ENCODE data around the gene C17orf75.
"Not testable (repeated sequence)": the region's sequence is repeated elsewhere in the genome, so short reads cannot be mapped to it uniquely, and the experiment has no call there.

The C17orf75 gene, protein sequence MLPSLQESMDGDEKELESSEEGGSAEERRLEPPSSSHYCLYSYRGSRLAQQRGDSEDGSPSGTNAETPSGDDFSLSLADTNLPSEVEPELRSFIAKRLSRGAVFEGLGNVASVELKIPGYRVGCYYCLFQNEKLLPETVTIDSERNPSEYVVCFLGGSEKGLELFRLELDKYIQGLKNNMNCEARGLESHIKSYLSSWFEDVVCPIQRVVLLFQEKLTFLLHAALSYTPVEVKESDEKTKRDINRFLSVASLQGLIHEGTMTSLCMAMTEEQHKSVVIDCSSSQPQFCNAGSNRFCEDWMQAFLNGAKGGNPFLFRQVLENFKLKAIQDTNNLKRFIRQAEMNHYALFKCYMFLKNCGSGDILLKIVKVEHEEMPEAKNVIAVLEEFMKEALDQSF

GRCh38 chr17:32341857-32342602 is at the start of gene C17orf75:
TSS of gene C17orf75 (minus strand) at chr17:32342173. CDS start at chr17:32342139, 34 bp downstream.
- peak; percentile 77 for DNase-seq

DNA sequence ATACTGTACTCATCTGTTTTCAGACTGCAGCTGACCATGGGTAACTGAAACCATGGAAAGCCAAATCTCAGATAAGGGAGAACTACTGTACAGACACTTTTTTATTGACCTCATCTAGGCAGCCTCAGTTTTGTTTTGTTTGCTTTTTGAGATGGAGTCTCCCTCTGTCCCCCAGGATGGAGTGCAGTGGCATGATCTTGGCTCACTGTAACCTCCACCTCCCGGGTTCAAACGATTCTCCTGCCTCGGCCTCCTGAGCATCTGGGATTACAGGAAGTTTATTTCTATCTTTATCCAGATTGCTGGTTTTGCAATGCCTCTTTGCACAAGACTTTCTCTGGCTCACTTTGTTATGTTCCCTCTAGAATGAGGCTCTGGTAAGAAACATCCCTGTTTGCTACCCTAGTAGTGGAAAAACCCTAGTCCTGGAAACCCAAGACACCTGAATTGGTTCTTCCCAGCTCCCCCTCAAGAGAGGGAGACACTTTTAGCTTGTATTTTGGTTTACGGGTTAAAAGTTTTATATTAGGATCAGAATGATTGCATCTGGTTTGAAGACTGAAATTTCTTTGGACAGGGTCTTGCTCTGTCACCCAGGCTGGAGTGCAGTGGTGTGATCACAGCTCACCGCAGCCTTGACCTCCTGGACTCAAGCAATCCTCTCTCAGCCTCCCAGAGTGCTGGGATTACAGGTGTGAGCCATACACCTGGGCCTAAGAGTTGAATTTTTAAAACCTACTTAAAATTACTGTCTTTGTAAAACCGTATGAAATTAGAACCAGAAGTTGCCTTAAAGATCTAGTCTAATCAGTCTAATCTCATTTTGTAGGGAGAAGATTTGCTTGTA is 46.9 kb upstream of the C17orf75 start:
- no peak for DNase-seq

DNA sequence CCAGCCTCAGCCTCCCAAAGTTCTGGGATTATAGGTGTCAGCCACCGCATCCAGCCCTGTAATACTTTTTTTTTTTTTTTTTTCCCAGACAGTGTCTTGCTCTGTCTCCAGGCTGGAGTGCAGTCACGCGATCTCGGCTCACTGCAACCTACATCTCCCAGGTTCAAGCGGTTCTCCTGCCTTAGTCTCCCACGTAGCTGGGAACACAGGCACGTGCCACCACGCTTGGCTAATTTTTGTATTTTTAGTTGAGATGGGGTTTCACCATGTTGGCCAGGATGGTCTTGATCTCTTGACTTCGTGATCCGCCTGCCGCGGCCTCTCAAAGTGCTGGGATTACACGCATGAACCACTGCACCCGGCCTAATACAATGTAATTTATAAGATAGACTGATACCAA is 46.2 kb upstream of the C17orf75 start:
- not testable (repeated sequence) for DNase-seq

- DNase-seq, result no peak
These were observed 44.9 kb upstream of the C17orf75 start for GRCh38 chr17:32386844-32387243.

DNA sequence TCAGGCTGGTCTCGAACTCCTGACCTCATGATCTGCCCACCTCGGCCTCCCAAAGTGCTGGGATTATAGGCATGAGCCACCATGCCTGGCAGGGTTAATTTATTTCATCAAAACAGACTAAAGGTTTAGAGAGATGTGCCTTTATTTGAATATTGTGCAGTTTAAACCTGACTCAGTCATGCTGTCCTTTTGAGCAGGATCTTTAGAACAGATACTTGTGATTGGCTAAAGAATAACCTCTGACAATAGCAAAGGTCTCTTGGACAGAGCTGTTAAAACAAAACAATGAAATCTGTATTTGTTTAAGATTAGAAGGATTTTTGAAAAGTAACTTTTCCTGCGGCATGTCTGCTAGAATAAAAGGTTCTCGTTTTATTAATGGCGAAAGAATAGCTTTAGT is 44.0 kb upstream of the C17orf75 start:
- no peak for DNase-seq

DNA sequence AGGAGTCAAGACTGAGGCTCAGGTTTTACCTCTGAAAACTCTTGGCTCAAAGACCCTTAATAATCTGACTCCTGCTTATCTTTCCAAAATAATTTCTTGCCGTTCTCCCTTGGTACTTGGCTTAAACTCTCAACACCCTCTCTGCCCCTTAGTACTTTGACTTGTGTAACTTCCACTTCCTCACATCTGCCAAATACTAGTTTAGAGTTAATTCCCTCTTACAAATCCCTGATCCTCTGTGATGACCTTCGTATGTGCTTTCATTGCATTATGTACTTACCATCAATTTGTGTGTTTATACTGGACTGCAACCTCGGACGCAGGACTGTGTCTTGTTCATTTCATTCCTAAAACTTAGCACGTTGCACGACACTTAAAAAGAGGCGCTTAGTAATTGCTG is 43.1 kb upstream of the C17orf75 start:
- DNase-seq, result no peak

DNA sequence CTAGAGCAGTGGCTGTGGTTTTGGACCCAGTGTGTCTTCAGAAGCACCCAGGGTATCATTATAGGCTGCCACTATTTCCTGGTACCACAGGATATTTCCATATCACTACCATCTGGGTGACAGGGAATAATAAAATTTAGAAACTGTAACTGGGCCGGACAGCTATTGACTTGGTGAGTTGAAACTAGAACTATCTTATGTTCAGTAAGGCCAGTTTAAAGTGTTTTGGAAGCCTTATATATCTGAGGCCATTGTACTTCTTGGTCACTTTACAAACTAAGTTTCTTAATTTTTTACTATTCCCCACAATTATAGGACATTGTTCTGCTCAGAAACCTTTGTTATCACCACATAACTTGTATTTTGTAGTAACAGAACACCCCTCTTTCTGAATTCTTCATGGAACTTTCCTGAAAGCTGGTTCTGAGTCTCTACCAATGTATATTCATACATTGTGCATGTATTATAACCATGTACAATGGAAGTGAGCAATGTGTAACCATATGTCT is 42.0 kb upstream of the C17orf75 start:
- DNase-seq, result no peak

DNA sequence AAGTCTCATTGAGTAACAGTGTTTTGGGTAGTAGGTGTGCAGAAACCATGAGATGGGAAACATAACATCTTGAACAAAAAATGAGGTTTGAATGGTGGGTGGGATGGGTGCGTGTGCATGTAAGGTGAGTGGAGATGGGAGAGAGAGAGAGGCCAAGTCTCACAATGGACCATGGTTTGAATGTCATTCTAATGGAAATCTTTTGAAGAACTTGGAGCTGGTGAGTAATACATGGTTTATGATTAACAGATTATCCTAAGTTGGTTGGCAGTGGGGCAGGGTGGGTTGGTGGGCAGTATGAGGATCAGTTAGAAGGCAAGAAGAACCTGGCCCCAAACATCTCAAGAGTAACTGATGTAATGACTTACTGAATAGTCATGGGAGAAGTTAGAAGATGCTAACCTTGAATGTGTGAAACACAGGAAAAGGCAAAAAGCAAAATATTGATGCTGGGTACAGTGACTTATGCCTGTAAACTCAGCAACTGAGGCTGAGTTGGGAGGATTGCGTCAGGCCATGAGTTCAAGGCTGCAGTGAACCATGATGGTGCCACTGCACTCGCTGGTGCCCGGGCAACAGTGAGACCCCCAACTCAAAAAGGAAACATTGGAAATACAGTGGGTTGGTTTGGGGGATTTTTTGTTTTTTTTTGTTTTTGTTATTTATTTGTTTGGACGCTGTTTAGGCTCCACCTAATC is 40.7 kb upstream of the C17orf75 start:
- no peak for DNase-seq

DNA sequence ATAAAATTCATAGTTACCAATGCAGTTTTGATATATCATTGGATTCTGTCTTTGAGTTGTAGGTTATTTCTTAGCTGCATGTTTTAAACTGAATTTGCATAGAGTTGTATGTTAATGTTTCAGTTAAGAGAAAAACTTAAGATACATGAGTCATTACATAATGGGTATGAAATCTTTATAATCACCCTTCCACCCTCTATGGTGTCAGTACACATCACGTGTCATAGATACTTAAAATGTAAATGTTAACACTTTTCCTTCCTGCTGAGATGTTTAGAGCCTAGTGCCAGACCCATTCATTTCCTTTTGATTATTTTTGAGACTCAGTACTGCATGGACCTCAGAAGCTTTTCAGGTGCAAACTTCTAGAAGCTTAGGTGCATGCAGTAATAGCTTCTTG is 28.5 kb upstream of the C17orf75 start:
- no peak for DNase-seq

GRCh38 chr17:32361270-32361669 is 19.3 kb upstream of the C17orf75 start:
- DNase-seq, result no peak

- no peak for DNase-seq
These were observed 15.6 kb upstream of the C17orf75 start for GRCh38 chr17:32357615-32358014.

GRCh38 chr17:32356750-32357149 is 14.8 kb upstream of the C17orf75 start:
- DNase-seq, result no peak

DNA sequence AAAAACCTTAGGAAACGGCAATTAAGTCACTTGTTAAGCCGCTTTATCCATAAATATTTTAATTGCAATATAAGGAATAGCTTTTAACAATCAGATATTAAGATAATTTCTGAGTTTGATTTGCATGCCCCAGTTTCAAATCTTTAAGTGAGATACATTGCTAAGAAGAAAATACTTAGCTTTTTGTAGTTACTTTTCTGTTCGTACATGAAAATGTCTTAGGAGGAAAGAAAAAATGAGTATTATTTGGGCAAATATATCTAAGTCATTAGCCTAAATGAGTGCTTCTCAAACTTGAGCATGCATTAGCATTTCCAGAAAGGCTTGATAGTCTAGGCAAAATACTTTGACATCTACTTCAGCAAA is 14.4 kb upstream of the C17orf75 start:
- no peak for DNase-seq

- DNase-seq, result no peak
These were observed 13.8 kb upstream of the C17orf75 start for GRCh38 chr17:32355649-32356377.

GRCh38 chr17:32352734-32353133 is 10.8 kb upstream of the C17orf75 start:
- not testable (repeated sequence) for DNase-seq

- DNase-seq, result no peak
These were observed 8.9 kb upstream of the C17orf75 start for GRCh38 chr17:32350666-32351418.

GRCh38 chr17:32349854-32350665 is 8.1 kb upstream of the C17orf75 start, which contains the start of gene ZNF207:
TSS of gene ZNF207 (plus strand) at chr17:32350157. CDS start at chr17:32350286, 129 bp downstream.
- DNase-seq, result peak; percentile 92

DNA sequence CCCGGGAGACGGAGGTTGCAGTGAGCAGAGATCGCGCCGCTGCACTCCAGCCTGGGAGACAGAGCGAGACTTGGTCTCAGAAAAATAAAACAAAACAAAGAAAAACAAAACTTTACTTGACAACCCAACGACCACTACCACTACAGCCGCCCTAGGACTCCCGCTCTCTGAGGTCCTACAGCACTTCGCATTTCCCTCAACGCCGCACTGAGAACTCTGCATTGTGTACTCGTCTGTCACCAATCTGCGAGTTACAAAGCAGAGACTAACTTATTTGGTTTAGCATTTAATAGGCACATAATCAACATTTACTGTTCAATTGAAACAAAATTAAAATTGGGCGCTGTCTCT is 7.5 kb upstream of the C17orf75 start:
- no peak for DNase-seq

DNA sequence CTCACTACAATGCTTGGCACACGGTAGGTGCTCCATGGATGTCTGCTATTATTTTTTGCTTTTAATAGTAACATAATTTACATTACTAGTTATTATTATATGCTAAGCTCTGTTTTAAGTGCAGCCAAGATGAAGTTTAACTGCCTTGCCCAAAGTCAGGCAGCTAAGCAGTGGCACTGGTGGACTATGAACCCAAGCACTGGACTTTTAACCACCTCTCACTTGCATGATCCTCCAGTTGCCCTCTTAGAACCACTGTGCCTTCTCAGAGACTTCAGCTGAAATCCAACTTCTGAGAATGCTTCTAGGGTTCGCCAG is 6.5 kb upstream of the C17orf75 start:
- no peak for DNase-seq

GRCh38 chr17:32345951-32346600 is 4.1 kb upstream of the C17orf75 start:
- DNase-seq, result no peak

All from activated T-cell treated with anti-CD3 and anti-CD28 coated beads for 4 hours (primary cell).